HG02678 (cell line): Measurements from ENCODE around the gene ITGB1.

Experiments used
- ATAC-seq: cut with Tn5 transposase; IDR thresholded peaks from one replicate; pipeline ENCODE4 v1.9.1; 2021; ENCODE audit warnings: mild to moderate bottlenecking, moderate library complexity; ENCODE audit not compliant: unreplicated experiment

ITGB1 gene

DNA sequence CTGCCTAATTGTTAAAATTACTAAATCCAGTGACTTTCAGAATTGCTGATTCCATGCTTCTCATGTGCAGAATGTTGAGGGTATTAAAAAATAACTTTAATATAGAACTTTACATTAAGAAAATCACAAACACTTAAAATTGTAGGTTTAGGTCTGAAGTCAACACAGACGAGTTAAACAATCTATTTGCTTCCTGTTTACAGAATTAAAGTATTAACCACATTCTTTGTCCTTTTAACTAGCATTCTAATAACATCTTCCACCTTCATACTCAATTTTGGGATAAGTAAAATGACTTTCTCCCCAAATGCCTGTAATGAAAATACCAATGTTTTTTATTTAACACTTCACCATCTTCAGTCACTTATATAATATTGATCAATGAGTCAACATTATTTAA lies 2.2 kb downstream of the ITGB1 start:
- ATAC-seq = no peak

DNA sequence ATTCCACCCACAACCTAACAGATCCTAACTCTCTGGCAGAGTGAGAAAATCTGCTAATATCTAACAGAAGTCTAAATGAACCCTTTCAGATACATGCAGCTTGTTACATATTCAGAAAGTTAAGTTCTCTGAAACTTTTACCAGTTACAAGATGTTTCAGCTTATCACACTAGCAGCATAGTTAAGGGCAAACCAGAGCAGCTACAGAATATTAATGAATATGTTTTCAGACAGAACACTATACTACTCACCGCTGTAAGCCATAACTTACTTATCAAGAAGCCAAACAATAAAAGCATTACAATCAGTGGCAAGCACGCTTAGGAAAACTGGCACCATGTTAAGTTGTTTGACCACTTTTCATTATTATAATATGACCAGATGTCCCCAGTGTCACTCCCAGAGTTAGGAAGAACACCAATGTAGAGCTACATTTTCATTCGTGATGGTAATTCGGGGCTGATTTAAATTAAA lies 2.7 kb downstream of the ITGB1 start:
- ATAC-seq = no peak

DNA sequence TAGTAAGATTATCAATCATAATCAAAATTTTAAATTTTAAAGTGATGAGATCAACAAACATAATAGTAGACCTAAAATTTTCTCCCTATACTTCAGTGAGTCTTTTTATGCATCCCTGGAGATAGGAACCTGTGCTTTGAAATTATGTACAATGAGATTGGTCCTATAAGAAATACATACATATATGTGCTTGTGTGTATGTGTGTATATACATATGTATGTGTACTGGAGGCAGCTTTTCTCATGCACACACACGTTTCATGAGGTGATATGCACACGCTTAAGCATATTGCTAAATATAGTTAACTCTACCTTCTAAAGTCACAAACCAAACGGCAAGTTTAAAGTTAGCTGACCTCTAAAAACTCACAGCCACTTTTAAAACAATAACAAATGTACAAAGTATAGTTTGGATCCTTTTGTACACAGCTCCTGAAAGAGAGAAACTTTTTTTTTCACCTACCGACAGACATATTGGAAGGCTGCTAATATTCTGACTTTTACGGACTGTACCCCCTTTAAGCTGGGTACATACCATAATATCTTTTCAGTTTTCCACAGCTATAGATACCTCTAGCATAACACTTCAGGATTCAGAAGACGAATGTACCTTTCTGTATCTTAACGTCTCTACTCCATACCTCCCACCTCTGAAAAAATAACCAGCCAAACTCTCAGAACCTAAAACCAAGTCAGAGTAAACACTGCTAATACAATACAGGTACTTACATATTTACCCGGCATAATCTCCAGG lies 3.3 kb downstream of the ITGB1 start:
- ATAC-seq = no peak

DNA sequence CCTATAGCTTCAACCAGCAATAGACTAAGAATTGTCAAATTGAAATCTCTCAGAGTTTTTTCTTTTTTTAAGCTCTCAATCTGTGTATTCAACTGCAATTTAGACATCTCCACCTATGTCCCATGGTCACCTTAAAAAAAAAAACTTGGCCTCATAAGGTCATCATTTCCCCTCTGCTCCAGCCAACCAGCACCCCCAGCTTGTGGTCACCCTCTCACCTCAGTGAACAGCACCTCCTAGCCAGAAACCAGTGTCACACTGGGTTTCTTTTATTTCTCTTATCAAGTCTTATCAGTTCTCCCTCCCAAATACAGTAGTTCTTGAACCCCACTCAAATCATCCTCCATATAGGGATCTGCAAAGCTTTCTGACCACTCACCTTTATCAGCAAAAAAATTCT lies 4.0 kb downstream of the ITGB1 start:
- ATAC-seq = no peak

DNA sequence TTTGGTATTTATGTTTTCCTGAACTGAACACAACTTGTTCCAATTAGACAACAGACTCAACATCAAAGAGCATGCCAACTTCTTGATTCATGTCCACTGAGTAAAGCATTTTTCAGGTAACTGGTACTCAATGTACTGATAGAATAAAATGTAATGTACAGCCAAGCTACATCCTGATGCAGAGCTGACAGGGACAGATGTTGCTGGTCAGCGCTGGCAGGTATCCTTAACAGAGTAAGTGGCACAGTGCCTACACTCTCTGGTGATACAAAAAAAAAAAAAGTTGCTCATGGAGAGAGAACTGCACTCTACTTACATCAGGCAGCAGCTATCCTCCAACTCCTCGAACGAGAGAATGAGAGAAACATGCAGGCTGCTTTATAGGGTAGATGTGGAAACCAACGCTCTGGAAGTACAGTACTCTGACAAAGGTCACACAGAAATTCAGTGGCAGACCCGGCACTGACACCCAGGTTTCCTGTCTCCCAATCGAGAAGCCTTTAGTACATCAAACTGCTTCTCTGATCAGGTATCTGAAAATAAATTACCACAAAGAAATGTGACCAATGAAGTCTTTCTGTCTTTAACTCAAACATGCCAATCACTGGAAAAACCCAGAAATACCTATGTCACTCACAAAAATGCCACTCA lies 4.6 kb downstream of the ITGB1 start:
- no peak for ATAC-seq

DNA sequence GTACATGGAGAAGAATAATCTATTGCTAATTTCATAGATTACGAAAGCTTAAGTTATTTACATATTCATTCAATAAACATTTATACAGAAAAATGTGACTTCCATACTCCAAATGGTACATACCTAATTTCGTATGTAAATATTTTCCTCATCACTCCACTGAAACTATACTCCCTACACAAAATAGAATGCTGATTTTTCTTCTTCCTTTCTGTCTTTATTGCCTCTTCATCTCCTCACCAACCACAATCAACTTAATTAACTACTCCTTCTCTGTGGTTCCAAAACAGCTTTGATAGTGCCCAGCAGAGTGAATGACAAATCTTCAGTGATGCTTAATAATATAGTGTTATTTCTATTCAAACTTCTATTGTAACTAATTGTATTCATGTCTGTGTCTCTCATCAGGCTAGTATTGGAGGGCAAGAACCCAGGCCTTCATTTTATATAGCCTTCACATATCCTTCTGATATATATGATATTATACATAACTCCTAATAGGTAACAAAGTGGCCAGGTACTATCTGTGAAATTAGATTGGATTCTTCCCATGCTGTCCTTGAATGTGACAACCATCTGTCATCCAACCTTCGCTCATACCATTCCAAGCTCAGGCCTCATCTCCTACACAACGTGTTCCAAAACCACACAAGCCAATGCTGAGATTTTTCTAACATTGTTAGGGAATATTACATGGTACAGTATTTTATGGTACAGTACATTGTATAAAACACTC lies 5.3 kb downstream of the ITGB1 start:
- ATAC-seq = no peak

DNA sequence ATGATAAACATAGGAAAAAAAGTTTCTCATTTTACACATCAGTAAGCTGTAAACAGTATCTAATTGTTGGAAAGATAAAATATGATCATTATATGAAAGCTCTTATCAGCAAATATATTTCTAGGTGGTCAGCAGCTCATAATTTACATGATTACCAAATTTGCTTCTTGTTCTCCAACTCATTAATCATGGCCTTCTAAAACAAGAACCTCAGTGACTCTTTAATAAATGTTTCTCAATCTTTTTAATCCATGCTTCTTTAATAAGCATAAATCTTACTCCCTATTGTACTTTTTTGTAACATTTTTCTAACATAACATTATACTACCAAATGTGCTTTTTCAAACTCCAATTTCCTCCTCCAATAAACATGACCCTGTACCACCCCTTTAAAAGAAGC lies 5.9 kb downstream of the ITGB1 start:
- ATAC-seq = no peak

DNA sequence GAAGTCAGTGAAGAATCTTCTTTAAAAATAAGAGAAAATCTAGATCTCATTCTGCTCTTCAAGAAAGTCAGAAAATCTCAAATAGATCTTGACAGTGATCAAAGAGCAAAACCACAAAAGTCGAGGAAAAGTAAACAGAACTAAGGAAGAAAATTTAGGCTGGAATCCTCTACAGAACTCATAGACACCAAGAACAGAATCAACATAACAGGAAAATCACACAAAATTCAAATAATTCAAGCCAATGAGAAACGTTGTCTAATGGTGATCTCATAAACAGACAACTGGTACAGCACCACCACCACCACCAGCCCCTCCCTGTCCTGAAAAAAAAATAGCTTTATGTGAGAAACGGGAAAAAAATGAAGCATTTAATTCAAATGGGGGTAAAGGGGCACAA lies 6.9 kb downstream of the ITGB1 start:
- ATAC-seq = no peak

DNA sequence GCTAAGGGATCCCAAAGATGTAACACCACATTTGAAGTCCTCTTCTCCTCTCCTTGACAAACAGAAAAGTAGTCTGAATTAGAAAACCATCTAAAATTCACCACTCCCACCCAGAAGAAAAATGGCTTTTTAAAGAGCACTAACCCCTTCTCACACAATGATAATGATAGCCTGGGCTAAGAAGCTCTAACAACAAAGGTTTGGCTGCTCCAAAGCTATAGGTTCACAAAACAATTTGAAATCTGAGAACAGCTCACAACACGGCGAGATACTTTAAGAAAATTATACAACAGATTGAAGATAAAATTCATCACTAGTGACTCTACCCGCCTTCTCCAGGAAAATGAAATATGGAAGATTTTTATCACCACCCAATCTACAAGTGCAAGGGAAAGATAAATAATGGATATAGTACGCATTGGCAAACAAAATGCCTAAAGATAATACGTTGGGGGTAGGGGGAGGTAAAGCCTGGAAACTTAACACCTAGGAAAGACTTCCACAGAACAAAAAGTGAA lies 7.4 kb downstream of the ITGB1 start:
- no peak for ATAC-seq

DNA sequence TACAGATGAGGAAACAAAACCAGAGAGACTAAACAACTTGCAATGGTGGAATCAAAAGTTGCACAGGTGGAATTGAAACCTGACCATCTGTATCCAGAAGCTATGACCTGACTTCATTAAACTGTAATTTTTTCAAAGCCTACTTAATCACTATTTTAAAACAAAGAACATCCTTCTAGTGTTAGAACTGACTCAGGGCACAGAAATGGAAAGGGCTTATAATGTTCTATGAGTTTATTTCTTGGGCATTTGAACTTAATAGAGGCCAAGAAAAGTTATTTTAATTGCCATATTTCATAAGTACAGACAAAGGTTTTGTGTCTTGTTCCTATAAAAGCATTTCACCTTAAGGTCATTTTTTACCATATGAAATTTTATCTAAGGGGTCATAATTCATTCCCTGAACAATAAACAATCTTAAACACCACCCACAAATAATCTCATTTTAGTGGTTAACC lies 8.8 kb downstream of the ITGB1 start:
- peak; percentile 49 for ATAC-seq

DNA sequence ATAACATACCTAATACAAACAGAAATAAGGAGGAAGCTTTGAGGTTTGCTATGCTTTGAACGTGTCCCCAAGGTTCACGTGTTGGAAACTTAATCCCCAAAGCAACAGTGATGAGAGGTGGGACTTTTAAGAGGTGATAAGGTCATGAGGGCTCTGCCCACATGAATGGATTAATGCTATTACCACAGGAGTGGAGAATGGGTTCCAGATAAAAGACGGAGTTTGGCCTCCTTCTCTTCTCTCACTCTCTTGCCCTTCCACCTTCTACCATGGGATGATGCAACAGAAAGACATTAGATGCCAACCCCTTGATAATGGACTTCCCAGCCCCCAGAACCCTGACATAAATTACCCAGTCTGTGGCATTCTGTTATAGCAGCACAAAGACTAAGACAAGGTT lies 9.6 kb downstream of the ITGB1 start:
- ATAC-seq = no peak

DNA sequence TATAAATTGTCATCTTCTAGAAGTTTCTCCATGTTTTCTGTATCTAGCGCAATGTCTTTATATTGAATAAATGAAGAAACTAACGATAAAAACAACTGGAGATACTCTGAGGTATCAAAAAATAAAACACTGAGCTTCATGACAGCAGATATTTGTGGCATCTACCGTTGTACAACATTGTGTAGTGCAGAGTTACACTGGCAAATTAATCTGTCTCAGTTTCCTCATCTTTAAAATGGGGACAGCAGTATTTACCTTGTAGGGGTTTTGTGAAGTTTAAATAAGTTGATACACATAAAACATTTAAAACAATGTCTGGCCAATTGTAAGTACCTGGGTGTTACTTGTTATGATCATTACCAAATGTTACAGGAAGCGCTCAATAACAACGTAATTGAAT lies 10.4 kb downstream of the ITGB1 start:
- ATAC-seq = no peak

DNA sequence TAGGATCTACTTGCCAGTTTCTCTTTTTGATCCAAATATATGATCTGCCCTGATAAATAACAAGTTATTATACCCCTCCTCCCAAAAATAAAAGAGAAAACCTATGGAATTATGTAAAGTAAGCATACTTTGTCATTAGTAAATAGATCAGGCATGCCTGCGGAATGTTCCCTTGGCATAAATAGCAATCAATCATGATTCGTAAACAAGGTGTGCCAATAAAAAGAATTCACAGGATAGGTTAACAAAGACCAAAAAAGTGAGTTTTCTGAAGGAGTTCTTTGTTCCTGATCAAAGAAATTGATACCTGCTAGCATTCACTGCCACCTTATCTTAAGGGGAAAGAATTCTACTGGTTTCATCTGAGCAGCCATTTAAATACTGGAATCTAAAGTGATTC lies 11.9 kb downstream of the ITGB1 start:
- ATAC-seq = no peak

DNA sequence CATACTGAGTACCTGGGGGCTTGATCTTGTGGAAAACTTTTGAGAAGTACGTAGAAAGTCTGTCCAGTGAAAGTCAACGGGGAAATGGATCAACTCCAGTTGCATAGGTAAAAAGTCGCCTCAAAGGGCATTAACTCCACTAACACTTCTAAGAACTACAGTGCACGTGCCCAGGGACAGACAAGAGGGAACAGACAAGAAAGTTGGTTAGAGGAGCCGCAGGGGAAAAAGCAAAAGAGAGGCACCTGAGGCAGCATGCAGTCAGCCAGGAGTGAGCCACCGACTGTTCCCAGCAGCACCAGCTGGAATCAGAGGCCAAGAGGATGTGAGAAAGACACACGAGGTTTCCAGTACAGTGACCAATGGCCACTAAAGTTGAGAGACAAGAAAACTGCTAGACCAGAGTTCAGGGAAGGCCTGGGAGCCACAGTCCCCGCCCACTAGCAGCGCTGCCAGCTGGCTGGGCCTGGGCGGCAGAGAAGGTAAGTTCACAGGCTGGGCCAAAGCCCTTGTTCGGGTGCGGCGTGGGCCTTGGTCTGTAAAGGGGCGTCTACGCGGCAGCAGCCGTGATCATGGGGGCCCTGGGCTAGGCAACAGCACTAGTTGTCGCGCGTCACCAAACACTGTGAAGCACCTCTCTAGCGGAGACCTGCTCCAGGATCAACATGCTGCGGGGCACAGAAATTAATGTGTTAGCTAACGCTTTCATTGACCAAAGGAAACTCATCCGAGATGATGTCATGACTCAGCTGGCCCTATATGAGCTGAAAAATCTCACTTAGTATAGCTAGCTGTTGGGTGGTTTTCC lies 14.0 kb downstream of the ITGB1 start:
- no peak for ATAC-seq

DNA sequence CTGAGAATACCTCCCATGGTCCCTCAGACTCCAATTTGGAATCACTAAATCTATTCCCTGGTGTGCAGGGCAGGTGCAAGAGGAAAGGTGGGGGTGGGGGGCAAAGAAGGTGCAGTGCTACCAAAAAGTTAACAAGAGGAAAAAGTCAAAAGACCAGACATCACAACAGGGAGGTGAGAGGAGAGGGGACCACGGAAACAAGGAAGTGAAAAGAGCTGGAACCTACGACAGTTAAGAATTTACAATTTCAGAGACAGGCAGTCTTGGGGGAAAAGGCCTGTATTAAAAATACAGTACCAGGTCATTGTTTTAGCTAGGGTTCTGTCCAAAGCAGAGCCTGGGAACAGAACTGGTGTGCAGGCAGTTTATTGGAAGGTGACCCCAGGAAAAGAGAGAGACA lies 14.6 kb downstream of the ITGB1 start:
- ATAC-seq = peak; percentile 63

DNA sequence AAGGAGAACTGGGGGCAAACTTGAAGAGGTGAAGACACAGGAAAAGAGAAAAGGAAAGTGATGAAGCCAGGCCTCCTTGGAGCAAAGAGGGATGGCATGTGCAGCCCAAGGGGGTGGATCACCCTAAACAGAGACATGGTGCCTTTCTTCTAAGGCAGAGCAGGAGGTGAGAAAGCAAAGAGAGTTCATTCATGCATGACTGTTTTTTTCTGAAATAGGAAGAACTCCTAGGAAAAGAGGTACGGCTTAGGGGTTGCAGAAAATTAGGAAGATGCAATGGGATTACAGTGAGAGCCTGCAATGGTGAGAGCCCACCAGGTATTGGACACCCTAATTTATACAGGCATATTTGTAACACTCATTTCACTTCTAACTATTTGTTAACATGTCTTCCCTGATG lies 15.9 kb downstream of the ITGB1 start:
- ATAC-seq = no peak

DNA sequence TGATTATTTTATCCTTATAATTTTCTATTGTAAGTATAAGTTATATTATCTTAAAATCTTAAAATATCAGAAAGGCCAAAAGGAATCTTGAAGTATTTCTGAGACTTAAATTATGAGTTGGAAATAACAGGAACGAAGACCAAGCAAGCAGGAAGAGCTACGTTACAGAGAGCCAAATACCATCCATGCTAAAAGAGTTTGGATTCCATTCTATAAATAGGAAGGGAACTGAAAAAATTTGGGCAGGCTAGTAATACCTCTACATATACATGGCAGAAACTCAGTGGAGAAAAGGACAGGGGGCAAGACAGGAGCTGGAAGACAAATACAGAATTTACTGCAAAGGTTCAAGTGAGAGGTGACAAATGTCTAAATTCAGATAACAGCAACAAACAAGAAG lies 16.7 kb downstream of the ITGB1 start:
- no peak for ATAC-seq

DNA sequence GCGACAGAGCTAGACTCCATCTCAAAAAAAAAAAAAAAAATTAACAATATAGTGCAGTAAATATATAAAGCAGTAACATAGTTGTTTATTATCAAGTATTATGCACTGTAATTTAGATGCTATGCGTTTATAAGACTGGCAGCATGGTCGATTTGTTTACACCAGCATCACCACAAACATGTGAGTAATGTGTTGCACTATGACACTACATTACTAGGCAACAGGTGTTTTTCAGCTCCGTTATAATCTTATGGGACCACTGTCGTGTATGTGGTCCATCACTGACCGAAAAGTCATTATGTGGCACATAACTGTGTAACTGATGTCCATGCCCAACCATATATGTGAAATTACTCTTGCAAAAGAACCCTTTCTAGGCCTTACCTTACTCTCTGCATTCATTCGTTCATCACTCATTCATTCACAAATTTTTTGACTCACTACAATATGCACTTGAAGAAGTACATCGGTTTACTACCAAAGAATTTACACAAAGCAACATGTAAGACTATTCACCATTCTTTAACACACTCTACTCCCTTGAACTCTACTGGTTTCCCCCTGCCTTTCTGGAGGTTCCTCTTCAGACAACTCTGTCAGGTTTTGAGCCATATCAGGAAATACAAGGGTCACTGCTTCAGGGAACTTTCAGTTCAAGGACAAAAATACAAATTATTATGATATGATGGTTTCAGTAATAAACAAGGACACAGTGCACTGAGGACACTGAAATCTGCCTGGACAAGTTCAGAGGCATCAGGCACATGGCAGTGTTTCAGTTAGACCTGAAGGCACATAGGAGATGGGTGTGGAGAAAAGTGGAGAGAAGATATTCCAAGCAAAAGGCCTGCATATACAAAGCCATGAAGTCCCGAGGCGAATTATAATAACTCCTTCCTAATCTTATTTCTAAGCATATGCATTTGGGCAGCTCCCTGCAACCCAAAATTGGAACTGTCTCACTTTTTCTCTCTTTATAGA lies 17.4 kb downstream of the ITGB1 start:
- no peak for ATAC-seq

DNA sequence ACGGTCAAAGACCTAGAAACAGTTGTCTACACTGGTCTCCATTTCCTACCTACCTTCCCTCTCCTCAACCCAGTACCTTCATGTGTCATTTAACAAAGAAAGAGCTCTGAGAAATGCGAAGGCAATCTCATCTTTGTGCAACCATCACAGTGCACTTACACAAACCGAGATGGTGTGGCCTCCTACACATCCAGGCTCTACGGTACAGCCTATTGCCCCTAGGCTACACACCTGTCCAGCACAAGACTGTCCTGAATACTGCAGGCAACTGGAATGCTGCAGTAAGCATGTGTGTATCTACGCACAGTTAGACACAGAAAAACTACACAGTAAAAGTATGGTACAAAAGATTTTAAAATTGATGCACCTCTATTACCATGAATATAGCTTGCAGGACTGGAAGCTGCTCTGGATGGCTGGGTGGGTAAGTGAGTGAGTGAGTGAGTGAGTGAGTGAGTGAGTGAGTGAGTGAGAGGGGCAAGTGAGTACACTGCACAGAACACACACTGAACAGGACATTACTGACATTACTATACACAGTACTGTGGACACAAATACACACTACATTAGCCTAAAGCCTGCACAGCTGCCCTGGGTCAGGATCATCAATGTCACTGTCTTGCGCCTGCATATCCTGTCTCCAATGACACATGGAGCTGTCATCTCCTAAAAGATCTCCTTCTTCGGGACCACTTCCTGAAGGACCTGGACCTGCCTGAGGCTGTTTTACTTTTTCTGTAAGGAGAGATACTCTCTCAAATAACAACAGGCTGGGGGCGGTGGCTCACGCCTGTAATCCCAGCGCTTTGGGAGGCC lies 18.5 kb downstream of the ITGB1 start:
- ATAC-seq = no peak
